Stimulated activated CD8-positive, alpha-beta memory T cell treated with anti-CD3 and anti-CD28 coated beads, Interleukin-12 subunit alpha, Interleukin-12 subunit beta, amount 100 ng/mL, for 24 hours (primary cell): ENCODE data around the gene RRP12.
"Not testable (repeated sequence)": the region's sequence is repeated elsewhere in the genome, so short reads cannot be mapped to it uniquely, and the experiment has no call there.

Experiments used
- DNase-seq: peaks from one replicate; pipeline ENCODE4 v3.0.0-alpha.2; 2020; ENCODE audit errors: extremely low read depth

Gene RRP12, protein sequence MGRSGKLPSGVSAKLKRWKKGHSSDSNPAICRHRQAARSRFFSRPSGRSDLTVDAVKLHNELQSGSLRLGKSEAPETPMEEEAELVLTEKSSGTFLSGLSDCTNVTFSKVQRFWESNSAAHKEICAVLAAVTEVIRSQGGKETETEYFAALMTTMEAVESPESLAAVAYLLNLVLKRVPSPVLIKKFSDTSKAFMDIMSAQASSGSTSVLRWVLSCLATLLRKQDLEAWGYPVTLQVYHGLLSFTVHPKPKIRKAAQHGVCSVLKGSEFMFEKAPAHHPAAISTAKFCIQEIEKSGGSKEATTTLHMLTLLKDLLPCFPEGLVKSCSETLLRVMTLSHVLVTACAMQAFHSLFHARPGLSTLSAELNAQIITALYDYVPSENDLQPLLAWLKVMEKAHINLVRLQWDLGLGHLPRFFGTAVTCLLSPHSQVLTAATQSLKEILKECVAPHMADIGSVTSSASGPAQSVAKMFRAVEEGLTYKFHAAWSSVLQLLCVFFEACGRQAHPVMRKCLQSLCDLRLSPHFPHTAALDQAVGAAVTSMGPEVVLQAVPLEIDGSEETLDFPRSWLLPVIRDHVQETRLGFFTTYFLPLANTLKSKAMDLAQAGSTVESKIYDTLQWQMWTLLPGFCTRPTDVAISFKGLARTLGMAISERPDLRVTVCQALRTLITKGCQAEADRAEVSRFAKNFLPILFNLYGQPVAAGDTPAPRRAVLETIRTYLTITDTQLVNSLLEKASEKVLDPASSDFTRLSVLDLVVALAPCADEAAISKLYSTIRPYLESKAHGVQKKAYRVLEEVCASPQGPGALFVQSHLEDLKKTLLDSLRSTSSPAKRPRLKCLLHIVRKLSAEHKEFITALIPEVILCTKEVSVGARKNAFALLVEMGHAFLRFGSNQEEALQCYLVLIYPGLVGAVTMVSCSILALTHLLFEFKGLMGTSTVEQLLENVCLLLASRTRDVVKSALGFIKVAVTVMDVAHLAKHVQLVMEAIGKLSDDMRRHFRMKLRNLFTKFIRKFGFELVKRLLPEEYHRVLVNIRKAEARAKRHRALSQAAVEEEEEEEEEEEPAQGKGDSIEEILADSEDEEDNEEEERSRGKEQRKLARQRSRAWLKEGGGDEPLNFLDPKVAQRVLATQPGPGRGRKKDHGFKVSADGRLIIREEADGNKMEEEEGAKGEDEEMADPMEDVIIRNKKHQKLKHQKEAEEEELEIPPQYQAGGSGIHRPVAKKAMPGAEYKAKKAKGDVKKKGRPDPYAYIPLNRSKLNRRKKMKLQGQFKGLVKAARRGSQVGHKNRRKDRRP (N-terminal part only)

DNA sequence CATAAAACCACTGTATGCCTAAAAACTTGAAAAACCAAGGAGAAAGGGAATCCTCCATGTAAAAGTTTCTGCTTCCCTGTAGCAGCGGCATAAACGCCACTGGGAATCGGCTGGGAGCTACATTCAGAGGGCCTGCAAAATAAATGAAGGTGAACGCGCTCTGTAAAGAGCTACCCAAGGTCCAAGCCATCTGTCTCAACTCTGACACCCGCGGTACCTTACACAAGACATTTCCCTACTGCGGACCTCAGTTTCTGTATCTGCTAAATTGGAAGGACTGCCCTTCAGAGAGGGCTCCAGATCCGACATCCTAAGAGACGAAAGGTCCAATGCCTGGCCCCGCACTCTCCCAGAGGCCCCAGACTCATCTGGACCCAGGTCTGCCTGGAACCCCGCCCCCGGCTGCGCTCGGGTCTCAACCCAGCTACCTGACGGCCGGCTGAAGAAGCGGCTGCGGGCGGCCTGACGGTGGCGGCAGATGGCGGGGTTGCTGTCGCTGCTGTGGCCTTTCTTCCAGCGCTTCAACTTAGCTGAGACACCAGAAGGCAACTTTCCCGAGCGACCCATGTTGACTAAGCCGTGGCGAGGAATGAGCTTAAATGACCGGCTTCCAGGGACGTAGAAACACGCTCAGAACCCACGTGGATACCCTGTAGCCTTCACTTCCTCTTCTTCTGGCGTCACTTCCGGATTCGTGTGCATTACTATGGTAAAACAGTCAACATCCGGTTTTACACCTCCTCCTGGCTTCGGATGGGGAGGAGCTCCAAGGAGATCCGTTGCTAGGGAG, at the start of gene RRP12:
Gene RRP12 (minus strand): TSS at position 676 of the 790 bp plus-strand sequence. CDS start 109 bp downstream, at position 567.
- DNase-seq: peak; percentile 57

DNA sequence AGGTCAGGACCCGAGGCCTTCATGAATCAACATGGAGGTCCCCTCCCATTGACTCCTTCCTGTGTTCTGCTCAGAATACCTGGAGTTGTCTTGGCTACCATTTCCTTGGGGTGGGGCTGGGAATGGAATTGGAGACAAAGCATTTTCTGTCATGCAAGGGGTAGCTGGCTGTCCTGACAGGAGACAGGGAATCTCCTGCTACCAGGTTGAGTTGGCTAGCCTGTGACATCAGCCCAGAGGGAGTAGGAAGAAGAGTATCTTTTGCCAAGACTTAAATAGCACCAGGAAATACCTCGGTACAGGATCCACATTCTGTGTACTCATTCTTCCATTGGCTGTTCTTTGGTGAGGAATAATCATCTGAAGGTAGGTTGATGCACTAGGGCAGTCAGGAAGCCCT, 49.7 kb upstream of the RRP12 start:
- no peak for DNase-seq

DNA sequence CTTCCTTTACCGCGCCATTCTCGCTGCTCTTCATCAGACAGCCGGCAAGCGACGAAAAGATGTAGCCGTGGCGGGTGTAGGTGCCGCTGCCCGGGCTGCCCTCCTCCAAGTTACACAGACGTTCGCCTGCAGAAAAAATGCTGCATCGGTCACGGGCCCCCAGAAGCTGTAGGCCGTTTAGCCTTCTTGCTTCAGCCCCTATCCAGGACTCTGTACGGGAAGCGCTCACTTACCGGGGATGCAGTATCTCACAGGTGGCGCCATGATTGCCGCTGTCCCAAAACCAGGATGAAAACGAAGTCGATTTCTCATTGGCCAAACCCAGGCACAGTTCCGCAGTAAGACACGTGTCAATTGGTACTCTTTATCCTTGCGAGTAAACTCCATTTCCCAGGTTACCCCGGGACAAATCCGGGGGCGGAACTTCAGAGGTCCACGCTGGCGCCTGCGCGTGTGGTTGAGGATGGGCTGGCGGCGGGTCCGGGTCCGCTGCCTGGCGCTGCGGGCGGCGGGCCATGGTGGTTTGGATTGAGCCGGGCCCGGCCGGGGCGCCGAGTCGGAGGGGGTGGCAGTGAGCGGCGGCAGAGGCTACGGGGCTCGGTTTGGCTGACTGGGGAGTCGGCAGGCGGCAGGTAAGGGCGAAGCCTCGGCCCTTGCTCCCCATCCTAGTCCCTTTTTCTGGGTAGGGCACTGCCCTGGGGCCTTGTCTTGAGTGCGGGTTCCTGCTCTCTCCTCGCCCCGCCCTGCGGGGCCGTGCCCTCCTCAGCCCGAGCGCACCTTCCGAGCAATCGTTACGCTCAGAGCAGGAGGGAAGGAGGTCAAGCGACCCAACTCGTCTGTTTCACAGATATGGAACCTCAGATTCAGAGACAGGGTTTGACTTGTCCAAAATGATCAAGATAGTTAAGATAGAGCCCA, 44.8 kb upstream of the RRP12 start, which contains the start of the genes EXOSC1 and ZDHHC16:
Gene EXOSC1 (minus strand): TSS at position 285 of the 918 bp plus-strand sequence. CDS start 21 bp downstream, at position 264.
Gene ZDHHC16 (plus strand): TSS at position 454 of the 918 bp plus-strand sequence. CDS start 5,501 bp downstream, outside the sequence.
- DNase-seq: peak; percentile 82

DNA sequence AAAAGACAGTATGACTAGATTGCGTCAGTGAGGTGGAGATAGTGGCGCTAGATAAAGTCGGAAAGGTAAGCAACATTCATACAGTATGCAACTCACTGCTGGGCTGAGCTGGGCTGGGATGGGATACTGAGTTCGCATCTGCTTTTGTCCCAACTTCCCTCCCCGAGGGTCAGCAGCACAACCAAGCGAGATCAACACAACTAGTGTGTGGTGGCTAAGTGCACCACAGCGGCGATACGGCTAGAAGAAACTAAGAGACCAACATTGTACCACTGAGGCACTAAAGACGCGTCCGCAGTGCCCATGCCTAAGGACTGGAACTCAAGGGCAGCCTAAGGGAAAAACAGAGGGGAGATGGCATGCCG, 44.2 kb upstream of the RRP12 start:
- DNase-seq: no peak

DNA sequence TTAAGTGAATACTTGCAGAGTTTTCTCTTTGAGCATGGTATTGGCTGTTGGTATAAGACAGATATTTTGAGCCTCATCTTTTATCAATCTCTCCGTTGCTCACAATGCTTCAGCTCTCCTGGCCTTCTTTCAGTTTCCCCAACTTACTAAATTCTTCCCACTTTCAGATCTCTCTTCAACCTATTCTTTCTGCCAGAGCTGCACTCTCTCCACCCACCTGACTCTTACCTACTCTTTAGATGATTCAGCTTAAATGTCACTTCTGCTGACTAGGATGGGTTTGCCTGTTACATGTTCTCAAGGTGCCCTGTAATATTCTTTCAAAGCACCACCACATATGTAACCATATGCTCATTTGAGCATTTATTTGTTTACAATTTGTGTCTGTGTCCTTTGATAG, 43.1 kb upstream of the RRP12 start:
- DNase-seq: no peak

DNA sequence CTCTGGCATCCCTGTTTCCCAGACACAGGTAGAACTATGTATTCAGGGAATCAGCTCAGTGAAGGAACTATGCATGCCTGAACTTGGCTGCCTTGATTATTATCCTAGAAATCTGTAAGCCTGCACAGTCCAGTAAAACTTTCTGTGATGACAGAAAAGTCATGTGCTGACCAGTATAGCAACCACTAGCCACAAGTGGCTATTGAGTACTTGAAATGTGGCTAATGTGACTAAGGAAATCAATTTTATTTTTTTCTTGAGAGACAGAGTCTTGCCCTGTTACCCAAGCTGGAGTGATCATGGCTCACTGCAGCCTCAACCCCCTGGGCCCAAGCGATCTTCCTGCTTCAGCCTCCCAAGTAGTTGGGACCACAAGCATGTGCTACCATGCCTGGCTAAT, 41.1 kb upstream of the RRP12 start:
- DNase-seq: no peak

DNA sequence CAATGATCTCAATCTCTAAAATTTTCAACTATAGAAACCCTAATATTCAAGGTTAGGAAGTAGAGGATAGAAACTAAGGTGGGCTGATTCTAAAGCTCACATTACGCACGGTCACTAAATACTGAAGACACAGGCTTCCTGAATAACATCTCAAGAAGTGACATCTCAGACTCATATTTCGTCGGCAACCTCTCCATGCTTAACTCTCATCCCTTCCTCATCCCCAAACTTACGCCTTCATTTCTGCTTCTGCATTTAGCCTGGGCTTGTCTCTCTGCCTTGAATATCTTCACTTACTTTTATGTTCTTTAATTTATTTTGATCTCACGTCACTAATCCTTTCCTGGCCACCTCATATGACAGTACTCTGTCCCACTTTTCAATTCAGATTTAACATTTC, 34.1 kb upstream of the RRP12 start:
- no peak for DNase-seq

DNA sequence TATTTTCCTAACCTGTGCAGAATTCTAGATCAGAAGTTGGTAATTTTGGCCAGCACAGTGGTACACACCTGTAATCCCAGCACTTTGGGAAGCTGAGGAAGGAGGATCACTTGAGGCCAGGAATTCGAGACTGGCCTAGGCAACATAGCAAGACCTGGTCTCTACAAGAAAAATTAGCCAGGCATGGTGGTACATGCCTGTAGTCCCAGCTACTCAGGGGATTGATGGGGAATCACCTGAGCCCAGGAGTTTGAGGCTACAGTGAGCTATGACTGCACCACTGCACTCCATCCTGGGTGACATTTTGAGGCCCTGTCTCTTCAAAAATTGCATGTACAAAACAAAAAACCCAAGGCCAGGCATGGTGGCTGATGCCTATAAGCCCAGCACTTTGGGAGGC, 33.4 kb upstream of the RRP12 start:
- no peak for DNase-seq

DNA sequence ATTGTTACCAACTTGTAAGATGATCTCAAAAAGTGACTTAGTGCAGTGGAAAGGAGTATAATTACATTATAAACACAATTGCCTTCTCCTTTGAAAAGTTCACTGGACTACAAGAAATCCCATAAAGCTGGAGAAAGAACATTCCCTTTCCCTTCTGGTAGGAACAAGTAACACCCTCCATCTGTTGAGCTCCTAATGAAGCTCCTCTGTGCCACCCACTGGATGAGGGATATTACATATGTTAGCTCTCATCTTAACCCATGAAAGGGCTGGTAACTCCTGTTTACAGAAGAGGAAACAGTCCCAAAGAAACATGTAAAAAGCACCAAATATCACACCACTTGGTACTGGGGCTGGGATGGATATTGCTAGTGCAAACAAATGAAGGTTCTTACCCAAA, 32.9 kb upstream of the RRP12 start:
- DNase-seq: no peak

DNA sequence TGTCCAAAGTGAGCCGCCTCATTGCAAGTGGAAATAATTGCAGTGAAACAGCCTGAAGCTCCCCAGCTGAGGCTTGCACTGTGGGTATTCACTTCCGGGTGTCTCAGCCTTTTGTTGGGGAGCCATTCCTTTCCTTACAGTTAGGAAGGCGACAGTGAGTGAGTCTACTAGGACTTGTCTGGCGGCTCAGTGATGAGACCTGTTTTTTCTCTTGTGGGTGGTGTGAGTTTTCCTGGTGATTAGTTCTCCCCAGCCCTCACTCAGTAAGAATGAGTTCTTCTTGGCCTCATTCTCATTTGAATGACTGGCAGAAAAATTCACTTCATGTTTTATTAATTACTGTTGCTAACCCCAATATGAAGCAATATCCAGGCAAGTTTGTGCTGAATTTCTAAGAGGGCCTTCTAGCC, 27.4 kb upstream of the RRP12 start:
- no peak for DNase-seq

DNA sequence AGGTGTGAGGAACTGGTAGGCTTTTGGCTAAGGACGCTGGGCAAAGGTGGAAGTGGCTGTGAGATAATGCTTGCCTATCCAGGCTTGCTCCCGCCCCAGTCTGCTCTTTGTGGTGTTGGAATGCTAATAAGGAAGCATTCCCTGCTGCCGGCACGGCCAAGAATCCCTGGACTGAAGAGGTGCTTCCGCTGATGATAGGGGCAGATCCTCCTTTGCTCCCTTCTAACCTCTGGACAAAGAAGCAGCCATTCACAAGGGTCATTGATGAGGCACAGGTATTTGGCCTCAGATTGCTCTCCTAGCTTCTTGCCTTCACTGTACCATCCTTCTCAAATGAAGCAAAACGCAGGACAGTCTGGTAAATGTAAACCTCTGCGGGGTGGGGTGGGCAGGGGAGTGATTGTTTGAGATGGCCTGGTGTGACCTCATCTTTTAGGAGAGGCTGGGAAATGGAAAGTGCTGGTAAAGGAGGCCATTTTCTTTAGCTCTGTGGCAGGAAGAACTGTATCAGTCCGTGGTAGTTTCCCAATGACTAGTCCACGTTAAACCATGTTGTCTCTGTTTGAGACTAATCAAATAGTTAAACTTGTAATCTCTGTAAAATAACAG, 26.5 kb upstream of the RRP12 start:
- no peak for DNase-seq

DNA sequence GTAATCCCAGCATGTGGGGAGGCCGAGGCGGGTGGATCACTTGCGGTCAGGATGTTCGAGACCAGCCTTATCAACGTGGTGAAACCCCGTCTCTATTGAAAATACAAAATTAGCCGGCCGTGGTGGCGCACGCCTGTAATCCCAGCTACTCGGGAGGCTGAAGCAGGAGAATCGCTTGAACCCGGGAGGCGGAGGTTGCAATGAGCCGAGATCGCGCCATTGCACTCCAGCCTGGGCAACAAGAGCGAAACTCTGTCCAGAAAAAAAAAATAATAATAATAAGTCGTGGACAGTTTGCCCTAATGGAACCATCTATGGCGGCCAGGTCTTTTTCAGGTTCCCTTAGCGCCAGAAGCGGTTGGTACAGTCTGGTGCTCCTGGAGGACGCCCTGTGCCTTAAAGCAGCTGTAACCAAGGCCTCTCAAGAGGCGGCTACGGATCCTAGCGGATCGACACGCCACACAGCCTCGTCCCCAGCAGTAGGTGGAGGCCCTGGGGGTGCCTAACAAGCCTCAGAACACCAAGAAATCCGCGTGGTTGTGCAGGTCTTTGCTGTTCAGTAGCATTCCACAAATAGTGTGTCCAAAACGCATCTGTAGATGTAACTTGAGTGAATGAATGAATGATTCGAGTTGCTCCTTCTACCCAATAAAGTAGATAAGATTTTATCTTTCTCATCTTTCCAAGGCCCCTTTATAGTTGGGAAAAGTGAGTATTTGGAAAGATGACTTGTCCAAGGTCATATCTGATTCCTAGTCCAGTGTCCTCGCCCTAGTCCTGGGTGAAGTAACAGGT, 25.8 kb upstream of the RRP12 start:
- no peak for DNase-seq

DNA sequence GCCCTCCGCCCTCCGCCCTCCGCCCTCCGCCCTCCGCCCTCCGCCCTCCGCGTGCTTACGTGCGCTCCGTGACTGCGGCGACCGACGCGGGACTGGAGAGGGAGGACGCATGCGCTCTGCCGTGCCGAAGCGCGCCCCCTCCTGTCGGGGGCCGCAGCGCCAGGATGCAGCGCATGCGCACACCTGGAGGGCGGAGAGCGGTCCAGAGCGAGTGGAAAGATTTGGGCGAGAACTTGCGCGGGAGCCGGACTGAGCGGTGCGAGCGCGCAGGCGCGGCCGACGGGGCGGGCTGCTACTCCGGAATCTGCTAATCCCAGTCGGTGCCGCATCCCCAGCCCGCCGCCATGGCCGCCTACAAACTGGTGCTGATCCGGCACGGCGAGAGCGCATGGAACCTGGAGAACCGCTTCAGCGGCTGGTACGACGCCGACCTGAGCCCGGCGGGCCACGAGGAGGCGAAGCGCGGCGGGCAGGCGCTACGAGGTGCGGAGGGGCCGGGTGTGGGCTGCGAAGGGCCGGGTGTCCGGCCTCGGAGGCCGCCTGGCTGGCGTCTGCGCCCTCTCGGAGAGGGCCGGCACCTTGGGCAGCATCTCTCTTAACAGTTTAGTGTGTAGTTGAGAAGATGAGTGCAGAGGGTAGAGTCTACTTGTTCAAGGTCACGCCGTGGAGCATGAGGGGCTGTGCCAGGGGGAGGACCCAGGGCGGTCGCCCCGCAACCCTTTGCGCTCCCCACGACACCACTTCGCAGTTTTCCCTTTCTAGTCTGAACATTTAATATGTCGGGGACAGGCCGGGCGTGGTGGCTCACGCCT, 25.0 kb upstream of the RRP12 start, which contains the start of gene PGAM1:
Gene PGAM1 (plus strand): TSS at position 228 of the 812 bp plus-strand sequence. CDS start 117 bp downstream, at position 345.
- DNase-seq: peak; percentile 83

DNA sequence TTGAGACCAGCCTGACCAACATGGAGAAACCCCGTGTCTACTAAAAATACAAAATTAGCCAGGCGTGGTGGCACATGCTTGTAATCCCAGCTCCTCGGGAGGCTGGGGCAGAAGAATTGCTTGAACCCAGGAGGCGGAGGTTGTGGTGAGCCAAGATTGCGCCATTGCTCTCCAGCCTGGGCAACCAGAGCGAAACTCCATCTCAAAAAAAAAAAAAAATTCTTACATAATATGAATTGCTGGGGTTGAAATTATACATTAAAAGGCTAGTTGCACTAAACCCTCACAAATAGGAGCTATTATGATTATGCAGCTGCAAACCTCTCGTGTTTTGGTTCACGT, 22.6 kb upstream of the RRP12 start:
- DNase-seq: not testable (repeated sequence)

DNA sequence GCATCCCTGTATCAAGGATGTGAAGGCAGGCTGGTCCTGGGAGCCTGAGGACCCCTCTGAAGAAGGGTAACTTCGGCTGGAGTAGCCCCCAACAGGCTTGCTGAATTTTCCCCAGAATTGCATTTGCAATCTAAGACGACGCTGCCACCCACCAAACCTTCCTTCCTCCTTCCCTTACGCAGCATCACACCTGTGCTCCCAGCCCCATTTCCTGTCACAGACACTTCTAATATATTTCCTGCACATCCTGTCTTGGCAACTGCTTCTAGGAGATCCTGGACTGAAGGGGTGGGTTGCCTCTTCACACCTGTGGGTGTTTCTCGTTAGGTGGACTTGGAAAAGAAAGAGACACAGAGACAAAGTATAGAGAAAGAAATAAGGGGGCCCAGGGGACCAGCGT, 15.4 kb upstream of the RRP12 start:
- no peak for DNase-seq

DNA sequence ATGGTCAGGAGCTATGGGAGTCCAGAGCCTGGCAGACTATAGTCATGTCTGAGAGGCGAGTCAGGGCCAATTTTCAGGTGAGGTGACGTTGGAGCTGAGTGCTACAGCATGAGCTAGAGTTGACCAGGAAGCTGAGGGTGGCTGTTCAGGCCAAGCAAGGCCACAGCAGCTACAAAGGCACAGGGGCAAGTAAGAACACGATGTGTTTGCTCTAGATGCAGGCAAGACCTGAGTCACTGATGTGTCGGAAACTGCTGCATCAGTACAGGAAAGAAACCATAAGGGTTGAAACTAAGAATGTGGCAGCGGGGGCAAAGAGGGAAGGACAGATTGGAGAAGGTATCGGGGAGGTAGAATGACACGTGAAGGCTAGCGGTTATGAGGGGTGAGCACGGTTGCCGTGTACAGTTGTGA, 11.8 kb upstream of the RRP12 start:
- DNase-seq: no peak

DNA sequence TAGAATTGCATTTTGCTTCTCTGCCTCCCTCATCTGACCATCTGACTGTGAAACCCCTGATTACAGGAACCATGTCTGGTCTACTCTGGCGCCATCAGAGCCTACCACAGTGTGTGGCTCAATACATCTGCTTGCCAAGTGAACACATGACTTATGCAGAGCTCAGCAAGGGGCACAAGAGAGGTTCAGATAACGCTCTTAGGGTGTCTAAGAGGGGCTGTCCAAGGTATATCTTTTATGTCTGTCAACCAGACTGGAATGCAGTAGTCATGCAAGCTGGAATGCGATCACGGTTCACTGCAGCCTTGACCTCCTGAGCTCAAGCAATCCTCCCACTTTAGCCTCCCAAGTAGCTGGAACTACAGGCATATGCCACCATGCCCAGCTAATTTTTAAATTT, 10.3 kb upstream of the RRP12 start:
- DNase-seq: no peak
